ENCODE measurements around the gene JAK2. TPM values are rescaled to one million over a fixed set of nuclear protein-coding genes. Genes with fewer than 3 reads are reported as not detected.
"Not testable (repeated sequence)": the region's sequence is repeated elsewhere in the genome, so short reads cannot be mapped to it uniquely, and the experiment has no call there.

JAK2 gene
- total RNA-seq, 6 donors from 2014 or later: 19.6 to 52.9 (median 26.0) TPM

GRCh38 chr9:5004481-5004880 lies 19.4 kb downstream of the JAK2 start:
- Histone ChIP-seq H3K4me3 (no peak overlapping the region), H3K27me3 (no peaks in the 10 kb centered on the region), H3K27ac (no peak overlapping the region), H3K4me1 (peaks cover 0 to 7% (median 3%) of the 10 kb centered on the region in 4 donors), H3K9me3 (peaks cover 0 to 7% (median 1%) of the 10 kb centered on the region in 4 donors), H3K36me3 (peaks cover 0 to 2% (median 0%) of the 10 kb centered on the region in 4 donors)
- no peak for DNase-seq
- no peak for ATAC-seq (ENCODE audit: low FRiP score in 2 of 2)
- TF ChIP-seq POLR2AphosphoS5 (IDR thresholded peaks at IDR 0.05): no peak
- no peak for TF ChIP-seq CTCF (IDR thresholded peaks at IDR 0.05)
- no peak for TF ChIP-seq POLR2A (IDR thresholded peaks at IDR 0.05)
- no peak for TF ChIP-seq EP300 (IDR thresholded peaks at IDR 0.05)

GRCh38 chr9:5008202-5008601 lies 23.1 kb downstream of the JAK2 start:
- no peaks in the 10 kb centered on the region for H3K36me3 ChIP-seq
- no peaks in the 10 kb centered on the region for H3K27me3 ChIP-seq
- H3K4me1 ChIP-seq: peaks cover 7 to 22% (median 12%) of the 10 kb centered on the region in 4 donors
- DNase-seq: no peak
- H3K4me3 ChIP-seq: no peak overlapping the region
- no peak for ATAC-seq (ENCODE audit: low FRiP score in 2 of 2)
- H3K27ac ChIP-seq: no peak overlapping the region
- peaks cover 0 to 5% (median 1%) of the 10 kb centered on the region in 4 donors for H3K9me3 ChIP-seq
- TF ChIP-seq EP300 (IDR thresholded peaks at IDR 0.05) (no peak), CTCF (IDR thresholded peaks at IDR 0.05) (no peak), POLR2AphosphoS5 (IDR thresholded peaks at IDR 0.05) (no peak), POLR2A (IDR thresholded peaks at IDR 0.05) (no peak)

- DNase-seq (no peak), ATAC-seq (ENCODE audit: low FRiP score in 2 of 2) (peak in 1 of 2 donors; percentile 38)
- no peaks in the 10 kb centered on the region for H3K27me3 ChIP-seq
- H3K36me3 ChIP-seq: peaks cover 0 to 5% (median 0%) of the 10 kb centered on the region in 4 donors
- no peak overlapping the region for H3K4me3 ChIP-seq
- peaks cover 7 to 23% (median 10%) of the 10 kb centered on the region in 4 donors for H3K4me1 ChIP-seq
- no peak overlapping the region for H3K27ac ChIP-seq
- H3K9me3 ChIP-seq: peaks cover 2 to 3% (median 3%) of the 10 kb centered on the region in 4 donors
- TF ChIP-seq POLR2A (IDR thresholded peaks at IDR 0.05) (no peak), POLR2AphosphoS5 (IDR thresholded peaks at IDR 0.05) (no peak), EP300 (IDR thresholded peaks at IDR 0.05) (no peak), CTCF (IDR thresholded peaks at IDR 0.05) (no peak)
Observed at GRCh38 chr9:5013374-5013773, 28.3 kb downstream of the JAK2 start.

- H3K4me3 ChIP-seq: no peak overlapping the region
- ATAC-seq (ENCODE audit: low FRiP score in 2 of 2) (no peak), DNase-seq (no peak)
- TF ChIP-seq CTCF (IDR thresholded peaks at IDR 0.05) (no peak), POLR2AphosphoS5 (IDR thresholded peaks at IDR 0.05) (no peak), POLR2A (IDR thresholded peaks at IDR 0.05) (no peak), EP300 (IDR thresholded peaks at IDR 0.05) (no peak)
- 82 to 85% methylated on average over 5 of the region's 5 CpGs for WGBS, 2 donors
- peaks cover 7 to 21% (median 7%) of the 10 kb centered on the region in 4 donors for H3K4me1 ChIP-seq
- no peaks in the 10 kb centered on the region for H3K27me3 ChIP-seq
- H3K36me3 ChIP-seq: peaks cover 0 to 9% (median 0%) of the 10 kb centered on the region in 4 donors
- no peak overlapping the region for H3K27ac ChIP-seq
- H3K9me3 ChIP-seq: peaks cover 6 to 10% (median 7%) of the 10 kb centered on the region in 4 donors
Observed at GRCh38 chr9:5015934-5016333, 30.9 kb downstream of the JAK2 start.

GRCh38 chr9:5025416-5025815 lies 40.3 kb downstream of the JAK2 start:
- no peak for TF ChIP-seq POLR2A (IDR thresholded peaks at IDR 0.05)
- TF ChIP-seq POLR2AphosphoS5 (IDR thresholded peaks at IDR 0.05): no peak
- TF ChIP-seq EP300 (IDR thresholded peaks at IDR 0.05): no peak
- no peak for TF ChIP-seq CTCF (IDR thresholded peaks at IDR 0.05)
- no peak overlapping the region for H3K4me3 ChIP-seq
- H3K27me3 ChIP-seq: no peaks in the 10 kb centered on the region
- no peaks in the 10 kb centered on the region for H3K4me1 ChIP-seq
- 93 to 99% methylated on average over 3 of the region's 3 CpGs for WGBS, 2 donors
- H3K9me3 ChIP-seq: no peaks in the 10 kb centered on the region
- ATAC-seq (ENCODE audit: low FRiP score in 2 of 2) (no peak), DNase-seq (no peak)
- no peak overlapping the region for H3K27ac ChIP-seq
- peaks cover 8 to 52% (median 26%) of the 10 kb centered on the region in 4 donors for H3K36me3 ChIP-seq

GRCh38 chr9:5031941-5032340 lies 46.9 kb downstream of the JAK2 start:
- not testable (repeated sequence) for H3K27ac ChIP-seq; H3K27me3 ChIP-seq; ATAC-seq (ENCODE audit: low FRiP score in 2 of 2); H3K4me3 ChIP-seq; H3K4me1 ChIP-seq; H3K9me3 ChIP-seq
- peak in 1 of 2 donors; percentile 63 for DNase-seq
- WGBS, 2 donors: 93 to 97% methylated on average over 15 to 19 of the region's 19 CpGs
- H3K36me3 ChIP-seq: peaks cover 3 to 46% (median 14%) of the 10 kb centered on the region in 4 donors
